GM19455 (cell line): ENCODE measurements around the gene SLC1A3.
"Not testable (repeated sequence)": the region's sequence is repeated elsewhere in the genome, so short reads cannot be mapped to it uniquely, and the experiment has no call there.

Source experiments
- ATAC-seq: cut with Tn5 transposase; IDR thresholded peaks from one replicate; pipeline ENCODE4 v1.9.1; 2021; ENCODE audit not compliant: unreplicated experiment

Gene SLC1A3

DNA sequence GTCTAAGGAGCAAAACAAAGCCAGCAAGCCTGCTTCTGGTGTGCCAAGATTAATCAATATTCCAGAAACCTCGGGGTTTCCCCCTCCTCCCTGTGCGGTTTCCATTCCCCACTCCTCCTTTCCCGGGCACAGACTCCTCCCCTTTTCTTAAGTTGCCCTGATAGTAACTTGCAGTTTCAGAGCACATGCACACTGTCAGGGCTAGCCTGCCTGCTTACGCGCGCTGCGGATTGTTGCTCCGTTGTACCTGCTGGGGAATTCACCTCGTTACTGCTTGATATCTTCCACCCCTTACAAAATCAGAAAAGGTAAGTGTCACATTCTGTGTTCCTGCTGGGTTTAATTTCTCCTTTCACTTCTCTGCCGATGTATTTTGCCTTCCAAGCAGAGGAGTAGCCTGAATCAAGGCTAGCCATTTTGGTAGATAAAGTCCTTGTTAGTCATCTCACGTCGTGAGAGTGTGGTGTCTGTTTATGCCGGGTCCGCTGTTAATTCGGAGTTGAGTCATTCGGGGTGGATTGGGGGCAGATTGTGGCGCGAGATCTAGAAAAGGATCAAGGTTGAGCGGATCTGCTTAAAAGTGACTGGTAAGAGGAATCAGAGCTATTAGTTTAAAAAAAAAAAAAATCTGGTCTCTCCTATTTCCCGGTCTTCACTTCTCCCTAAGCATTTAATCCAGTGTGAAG lies at the start of gene SLC1A3:
SLC1A3 (plus strand) TSS at position 179 of the 686 bp plus-strand sequence. CDS start 1,818 bp downstream, outside the sequence.
- ATAC-seq, result peak; percentile 83

DNA sequence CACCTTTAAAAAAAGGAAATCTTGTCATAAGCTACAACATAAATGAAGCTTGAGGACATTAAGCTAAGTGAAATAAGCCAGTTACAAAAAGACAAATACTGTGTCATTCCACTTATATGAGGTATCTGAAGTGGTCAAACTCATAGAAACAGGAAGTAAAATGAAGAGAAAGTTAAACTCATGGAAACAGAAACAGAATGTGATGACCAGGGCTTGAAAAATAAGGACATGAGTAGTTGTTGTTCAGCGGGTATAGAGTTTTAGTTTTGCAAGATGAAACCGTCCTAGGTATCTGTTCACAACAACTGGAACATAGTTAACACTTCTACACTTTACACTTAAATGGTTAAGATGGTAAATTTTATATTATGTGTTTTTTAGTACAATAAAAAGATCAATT lies 47.8 kb upstream of the SLC1A3 start:
- ATAC-seq, result no peak

DNA sequence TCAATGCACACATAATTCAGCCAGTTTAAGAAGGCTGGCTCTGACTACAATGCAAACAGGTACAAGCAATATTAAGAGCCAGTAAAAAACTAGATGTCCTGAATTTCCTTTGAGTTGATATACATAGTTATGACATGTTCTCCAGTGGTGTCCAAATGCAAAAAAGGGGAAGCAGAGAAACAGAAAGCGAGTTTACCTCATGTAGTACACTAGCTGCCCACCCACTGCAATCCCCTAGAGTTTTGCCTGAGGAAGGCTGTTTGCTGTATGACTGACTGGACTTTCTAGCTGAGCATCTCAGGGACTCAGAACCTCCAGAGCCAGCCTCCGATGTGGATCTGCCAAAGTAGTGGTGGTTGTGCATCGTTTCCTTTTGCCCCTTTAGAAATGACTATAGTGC lies 44.8 kb upstream of the SLC1A3 start:
- ATAC-seq, result no peak

DNA sequence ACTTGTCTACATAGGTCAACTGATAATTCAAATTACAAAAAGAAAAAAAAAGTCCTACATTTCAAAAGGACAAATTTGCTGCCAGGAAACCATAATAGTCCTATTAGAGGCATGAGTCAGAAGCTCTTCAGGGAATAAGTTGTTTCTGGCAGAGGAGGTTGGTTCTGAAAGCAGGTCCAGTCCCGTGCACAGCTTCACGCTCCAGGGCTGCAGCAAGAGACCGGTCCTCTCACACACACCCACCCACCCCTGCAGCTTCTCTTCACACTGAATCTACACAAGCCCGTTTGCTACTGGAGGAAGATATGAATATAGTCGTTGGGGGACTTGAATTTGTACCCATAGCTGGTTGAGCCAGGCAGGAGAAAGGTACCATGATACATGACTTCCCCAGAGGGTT lies 36.9 kb upstream of the SLC1A3 start:
- ATAC-seq, result no peak

DNA sequence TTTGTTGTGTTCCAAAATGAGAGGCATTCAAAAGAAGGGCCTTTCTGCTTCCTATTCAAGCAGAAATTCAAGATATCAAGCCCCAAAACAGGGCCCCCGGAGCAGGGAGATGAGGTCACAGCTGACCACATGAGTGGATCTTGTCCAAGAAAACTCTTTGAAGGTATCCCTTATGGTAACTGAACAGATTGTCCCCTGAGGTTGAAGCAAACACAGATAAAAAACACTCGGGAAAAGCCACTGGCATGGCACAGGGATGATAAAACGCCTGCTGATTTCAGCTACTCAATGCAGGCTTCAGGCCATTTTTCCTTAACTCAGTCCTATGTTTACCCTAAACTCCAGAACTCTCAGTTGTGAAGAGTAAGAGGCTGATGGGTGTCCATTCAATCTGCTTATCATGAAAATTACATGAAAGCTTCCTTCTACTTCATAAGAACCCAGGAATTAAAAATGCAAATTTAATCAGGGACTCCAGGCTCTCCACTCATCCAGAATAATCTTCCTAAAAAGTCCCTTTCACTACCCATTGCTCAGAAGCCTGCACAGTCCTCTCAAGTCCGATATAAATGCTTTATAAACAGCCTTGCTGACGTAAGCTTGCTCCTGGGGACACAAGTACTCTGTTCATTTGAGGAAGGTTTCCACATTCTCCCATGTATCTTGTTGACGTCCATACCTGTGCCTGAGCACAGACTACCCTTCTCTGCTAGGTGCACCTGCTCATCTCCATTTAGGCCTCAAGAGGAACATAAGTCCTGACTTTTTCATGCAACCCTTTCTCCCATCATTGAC lies 35.9 kb upstream of the SLC1A3 start:
- ATAC-seq, result no peak

DNA sequence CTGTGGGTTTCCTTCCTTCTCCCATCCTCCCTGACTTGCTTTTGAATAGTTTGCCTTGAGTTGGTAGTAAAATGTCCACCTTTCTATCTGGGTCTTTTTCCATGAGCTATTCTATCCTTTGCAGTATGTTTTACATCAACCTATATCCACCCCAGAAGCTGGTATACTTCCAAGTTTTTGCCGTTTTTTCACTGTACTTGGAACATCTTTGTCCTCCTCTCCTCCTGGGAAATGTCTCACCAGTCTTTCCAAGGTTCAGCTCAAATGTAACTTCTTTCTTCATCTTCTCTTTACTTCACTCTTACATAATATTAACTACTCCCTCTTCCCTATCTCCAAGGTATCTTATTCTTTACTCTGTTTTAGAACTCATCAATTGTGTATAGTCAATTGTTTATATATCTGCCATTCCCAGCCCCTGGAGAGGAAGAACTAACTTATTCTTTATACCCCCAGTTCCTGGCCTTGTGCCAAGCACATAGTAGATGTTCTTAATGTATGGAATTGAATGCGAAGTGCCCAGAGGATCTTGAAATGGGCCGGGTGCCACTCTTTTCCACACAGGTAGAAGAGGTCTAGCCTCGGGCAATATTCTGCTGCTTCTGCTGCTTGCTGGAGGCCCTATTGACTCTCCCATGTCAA lies 34.9 kb upstream of the SLC1A3 start:
- ATAC-seq, result no peak

DNA sequence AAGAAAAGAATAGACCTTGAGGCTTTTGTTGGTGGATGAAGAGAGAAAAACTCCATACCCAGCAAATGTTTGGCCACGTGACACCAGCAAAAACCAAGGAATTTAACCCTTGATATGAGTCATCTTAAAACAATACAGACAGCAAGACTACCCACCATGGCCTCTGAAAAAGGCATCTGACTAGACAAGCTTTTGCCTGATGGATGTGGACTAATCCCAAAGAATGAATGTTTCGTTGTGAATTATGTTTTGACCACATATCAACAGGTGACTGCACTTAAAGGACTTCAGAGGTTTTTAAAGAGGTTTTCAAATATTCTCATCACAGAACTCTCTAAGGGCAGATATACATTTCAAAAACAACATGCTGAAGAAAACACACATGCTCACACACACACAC lies 33.0 kb upstream of the SLC1A3 start:
- no peak for ATAC-seq

DNA sequence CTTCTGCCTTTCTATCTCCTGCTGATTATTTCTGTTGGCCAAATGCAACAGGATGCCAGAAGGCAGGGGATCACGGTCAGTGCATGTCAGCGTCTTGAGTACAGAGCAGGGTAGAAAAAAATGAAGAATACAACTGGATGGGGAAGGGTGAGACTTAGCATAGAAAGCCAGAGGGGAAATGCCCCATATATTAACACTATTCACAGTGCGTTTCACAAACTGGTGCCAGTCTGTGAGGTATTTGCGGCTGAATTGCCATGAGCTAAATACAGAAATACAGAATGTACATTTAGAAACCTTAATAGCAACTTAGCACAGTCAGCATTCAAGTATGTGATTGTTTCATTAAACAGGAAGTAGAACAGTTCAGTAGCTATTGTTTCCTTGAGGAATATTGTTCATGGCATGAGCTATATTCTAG lies 31.0 kb upstream of the SLC1A3 start:
- ATAC-seq, result no peak

DNA sequence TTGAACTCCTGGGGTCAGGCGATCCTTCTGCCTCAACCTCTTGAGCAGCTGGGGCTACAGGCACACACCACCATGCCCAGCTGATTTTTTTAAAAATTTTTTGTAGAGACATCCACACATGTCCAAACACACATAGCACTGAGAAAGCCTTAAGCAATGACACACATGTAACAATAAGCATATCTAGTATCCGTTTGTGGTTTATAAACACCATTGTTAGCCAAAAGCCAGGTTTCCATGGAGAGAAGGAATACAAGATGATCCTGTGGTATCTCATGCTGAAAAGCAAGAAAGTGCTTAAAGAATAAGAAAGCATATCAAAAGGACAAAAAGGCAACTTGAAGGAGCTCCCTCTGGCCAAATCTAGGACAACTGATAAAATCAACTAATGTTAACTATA lies 29.7 kb upstream of the SLC1A3 start:
- ATAC-seq, result no peak

DNA sequence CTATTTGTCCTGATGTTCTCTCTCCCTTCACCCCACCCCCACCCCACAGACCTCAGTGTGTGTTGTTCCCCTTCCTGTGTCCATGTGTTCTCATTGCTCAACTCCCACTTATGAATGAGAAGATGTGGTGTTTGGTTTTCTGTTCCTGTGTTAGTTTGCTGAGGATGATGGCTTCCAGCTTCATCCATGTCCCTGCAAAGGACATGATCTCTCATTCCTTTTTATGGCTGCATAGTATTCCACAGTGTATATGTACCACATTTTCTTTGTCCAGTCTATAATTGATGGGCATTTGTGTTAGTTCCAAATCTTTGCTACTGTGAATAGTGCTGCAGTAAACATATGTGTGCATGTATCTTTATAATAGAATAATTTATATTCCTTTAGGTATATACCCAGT lies 26.5 kb upstream of the SLC1A3 start:
- ATAC-seq, result not testable (repeated sequence)

DNA sequence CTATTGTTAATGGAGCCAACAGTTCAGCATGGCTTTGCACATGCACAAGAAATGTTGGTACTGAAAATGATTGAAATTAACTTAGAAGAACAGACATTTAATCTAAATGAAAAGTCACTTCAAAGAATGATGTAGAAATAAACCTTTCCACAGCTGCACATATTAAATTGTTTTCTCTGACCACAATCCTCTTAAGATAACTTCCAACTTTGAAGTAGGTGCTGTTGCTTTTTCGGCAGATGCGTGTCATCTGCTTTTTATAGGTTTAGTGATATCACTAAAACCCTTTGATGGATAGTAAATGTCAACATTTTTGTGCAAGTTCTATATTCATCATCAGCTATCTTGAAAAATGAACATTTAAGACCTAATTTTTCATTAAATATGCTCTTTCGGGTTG lies 25.3 kb upstream of the SLC1A3 start:
- no peak for ATAC-seq

DNA sequence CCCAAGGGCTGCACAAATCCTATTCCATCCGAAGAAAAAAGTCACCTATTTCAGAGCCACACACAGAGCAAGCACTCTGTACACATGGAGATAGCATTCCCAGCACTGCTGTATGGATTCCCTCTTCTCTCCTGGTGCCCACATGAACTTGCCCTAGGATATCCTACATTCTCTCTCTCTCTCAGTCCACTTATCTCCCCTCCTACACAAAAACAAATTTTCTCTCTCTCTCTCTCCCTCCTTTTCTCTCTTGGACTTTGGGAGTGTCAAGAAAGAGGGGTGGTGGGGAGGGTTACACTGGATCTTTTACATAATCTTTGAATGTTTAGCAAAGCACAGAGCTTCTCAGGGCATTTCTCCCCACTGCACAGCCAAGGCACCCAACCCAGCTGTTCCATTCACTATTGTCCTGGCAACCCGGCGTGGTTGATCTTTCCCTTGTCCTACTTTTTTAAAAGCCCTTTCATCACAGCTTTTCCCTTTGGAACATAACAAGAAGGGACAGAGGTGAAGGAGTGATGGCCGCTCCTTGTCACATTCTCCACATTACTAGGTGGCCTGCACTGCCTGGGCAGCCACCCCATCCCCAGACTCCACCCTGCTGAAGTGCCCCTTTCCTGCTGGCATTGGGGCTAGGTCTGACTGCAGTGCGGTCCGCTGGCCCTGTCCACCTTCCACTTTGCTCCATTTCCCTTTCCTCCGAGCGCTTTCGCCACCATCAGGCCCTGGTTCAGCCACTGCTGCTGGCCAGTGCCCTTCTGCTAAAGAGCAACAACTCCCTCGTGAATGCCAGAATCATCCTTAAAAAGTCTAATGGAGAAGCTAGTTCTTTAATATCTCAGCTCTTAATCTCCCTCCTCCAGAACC lies 22.2 kb upstream of the SLC1A3 start:
- no peak for ATAC-seq

DNA sequence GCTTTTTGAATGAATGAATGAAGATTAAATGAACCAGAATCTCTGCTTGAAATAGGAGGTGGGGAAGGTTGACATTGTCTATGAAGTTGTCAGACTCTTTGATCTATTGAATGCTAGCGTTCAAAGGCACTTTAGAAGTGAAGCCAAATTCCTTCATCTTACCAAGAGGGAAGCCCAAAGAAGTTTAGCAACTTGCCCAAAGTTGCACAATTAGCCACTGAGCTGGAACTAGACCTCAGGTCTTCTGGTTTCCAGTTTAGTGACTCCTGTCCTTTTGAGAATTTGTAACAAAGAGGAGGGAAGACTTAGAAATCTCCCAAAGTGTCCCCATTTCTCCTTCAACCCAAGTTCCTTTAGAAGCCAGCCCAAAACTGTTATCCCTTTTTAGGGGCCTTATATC lies 20.7 kb upstream of the SLC1A3 start:
- no peak for ATAC-seq

DNA sequence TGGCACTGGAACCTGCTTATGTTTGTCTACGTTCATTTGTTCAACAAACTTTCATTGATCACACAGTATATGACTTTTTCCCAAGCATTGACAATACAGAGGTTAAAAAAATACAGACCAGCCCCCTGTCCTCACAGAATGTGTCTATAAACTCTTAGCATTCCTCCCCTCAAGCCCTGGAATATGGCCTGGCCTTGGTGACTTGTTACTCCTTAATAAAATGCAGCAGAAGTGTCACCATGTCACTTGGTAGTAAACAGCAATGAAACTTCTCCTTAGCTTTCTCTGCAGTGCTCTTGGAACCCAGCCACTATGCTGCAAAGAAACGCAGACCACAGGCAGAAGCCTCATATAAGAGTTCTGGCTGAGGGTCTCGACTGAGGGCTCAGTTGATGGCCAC lies 19.1 kb upstream of the SLC1A3 start:
- ATAC-seq, result no peak

DNA sequence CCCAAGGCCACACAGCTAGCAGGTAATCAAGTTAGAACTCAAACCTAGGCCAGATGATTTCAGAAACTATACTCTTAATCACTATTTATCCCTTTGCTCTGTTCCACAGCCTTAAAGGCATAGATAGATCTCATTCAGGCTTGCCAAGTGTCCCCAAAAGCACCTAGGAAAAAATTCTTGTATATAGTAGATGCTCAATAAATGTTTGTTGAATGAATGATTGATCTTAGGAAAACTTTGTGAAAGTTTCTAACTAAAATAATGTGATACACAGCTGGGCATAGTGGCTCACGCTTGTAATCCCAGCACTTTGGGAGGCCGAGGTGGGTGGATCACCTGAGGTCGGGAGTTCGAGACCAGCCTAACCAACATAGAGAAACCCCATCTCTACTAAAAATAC lies 16.7 kb upstream of the SLC1A3 start:
- not testable (repeated sequence) for ATAC-seq

DNA sequence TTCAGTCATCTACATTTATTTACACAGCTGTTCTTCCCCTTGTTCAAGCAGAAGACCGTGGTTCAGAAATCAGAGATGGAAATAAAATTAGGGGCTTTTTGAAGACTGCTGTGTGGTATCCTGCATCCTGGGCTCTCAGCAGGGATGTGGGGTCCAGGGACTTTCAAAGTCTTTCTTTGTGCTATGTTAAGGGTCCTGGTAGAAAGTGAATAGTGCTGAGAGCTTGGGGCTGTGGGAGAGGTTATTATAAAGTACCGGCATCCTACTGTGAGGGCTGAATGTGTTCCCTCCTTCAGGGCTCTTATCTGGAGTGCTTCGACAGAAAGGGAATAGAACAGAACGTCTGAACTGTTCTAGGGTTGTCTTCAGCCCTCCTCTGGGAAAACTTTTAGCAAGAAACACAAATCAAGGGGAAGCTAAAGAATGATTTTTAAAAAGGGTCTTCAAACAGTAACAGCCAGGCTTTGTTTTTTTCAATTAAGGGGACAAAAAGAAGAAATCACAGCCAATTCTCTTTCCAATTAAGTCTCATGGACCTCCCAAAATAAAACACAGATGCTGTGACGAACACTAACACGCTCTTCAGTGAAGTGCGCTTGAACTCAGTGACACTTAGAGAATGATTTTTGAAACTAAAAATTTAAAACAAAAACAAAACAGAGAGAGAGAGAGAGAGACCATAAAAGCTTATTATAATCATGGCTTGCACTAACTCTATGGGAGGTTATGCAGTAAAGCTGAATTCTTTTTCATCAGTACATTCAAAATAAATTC lies 15.7 kb upstream of the SLC1A3 start:
- no peak for ATAC-seq

DNA sequence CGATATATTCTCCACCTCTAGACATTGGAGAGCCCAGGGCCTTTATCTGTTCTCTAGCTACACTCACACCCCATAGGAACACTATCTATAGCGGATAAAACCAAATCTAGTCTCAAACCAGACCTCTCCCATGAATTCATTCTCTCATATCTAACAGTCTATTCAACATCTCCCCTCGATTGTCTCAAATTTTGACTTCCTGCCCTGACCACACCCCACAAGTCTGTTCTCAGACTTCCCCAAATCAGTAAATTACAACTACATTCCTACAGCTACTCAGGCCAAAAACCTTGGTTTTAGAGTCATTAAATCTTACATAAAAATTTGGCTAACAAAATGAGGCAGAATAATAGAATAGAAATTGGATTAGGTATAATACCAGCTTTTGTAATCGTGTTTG lies 12.5 kb upstream of the SLC1A3 start:
- no peak for ATAC-seq

DNA sequence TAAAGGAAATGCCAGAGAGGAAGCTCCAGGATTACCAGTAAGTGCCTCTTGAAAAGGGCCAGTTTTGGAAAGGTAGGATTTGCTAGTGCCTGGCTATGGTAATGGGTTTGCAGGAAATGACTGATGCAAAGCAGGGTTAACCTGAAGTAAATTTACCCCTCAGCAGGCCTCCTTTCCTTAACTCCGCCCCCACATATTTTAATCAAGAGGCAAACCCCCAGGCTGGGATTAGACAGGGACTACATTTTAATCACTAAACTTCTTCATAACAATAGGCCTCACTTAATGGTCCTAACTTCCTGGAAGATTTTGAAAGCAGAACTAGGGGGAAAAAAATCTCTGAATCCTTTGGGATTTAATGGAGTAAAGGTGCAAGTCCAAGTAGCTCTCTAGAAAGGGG lies 10.2 kb upstream of the SLC1A3 start:
- ATAC-seq, result no peak

DNA sequence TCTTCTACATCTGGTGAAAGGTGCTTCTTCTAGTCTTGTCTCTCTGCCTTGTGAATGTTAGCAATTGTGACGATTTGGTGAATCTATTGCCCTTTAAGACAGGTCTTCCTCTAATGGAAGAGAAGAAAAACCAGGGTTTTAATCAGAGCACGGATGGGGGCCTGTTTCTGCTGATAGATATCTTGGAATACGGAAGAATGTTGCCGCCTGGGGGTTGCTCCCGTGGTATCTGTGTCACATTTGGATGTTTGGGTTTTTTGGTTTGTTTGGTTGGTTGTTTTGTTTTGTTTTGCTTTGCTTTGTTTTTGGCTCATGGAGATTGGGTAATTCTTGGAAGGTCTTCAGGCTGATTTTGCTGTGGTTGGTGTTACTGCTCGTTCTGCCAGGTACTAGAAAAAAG lies 9.7 kb upstream of the SLC1A3 start:
- no peak for ATAC-seq

DNA sequence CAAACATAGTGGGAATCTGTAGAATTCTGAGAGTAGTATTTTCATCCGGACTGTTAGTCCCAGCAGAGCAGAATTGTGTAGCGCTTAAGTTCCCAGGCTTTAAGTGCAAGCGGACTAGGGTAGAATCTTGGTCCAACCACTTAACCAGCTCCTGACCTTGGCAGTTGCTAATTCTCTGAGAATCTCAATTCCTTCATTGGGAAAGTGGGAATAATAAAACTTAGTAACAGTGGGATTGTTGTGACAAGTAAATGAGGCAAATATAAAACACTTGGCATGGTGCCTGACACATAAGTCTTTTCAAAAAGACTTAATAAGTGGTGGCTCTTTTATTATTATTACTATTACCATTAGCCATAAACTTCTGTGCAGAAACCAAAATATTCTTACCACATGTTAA lies 8.4 kb upstream of the SLC1A3 start:
- no peak for ATAC-seq
